Activated T-cell treated with anti-CD3 and anti-CD28 coated beads, Interleukin-2, amount 50 U/mL, for 72 hours (primary cell): Measurements from ENCODE around the gene IFITM5. TPM values are rescaled to one million over a fixed set of nuclear protein-coding genes. Genes with fewer than 3 reads are reported as not detected.
"Not testable (repeated sequence)": the region's sequence is repeated elsewhere in the genome, so short reads cannot be mapped to it uniquely, and the experiment has no call there.

ENCODE experiments used
- ATAC-seq, 2 donors: fragments of 150-1000 bp; cut with Tn5 transposase; replicated peaks in 1 of 2; 2 replicates each; pipeline ENCODE4 v1.10.0; 2021; ENCODE audit warnings: moderate library complexity in 2 of 2, mild to moderate bottlenecking in 1 of 2
- DNase-seq, 2 donors: peaks; one replicate each; pipeline ENCODE4 v3.0.0; 2021 to 2022; ENCODE audit warnings: mixed read lengths in 1 of 2
- H3K27ac Mint-ChIP-seq: one replicate; pipeline ENCODE4 v1.8.0; 2022; ENCODE audit warnings: mild to moderate bottlenecking, moderate library complexity, mixed read lengths
- H3K27me3 Mint-ChIP-seq: one replicate; pipeline ENCODE4 v1.8.0; 2022; ENCODE audit warnings: low read depth, mixed read lengths
- H3K36me3 Mint-ChIP-seq, 2 donors: one replicate each; pipeline ENCODE4 v1.8.0; 2022; ENCODE audit warnings: mixed read lengths in 2 of 2, mild to moderate bottlenecking in 1 of 2; ENCODE audit not compliant: insufficient read depth in 2 of 2
- H3K4me1 Mint-ChIP-seq: one replicate; pipeline ENCODE4 v1.8.0; 2022; ENCODE audit warnings: low read depth, mixed read lengths
- H3K4me3 Mint-ChIP-seq, 2 donors: one replicate each; pipeline ENCODE4 v1.8.0; 2022; ENCODE audit warnings: mild to moderate bottlenecking in 2 of 2, mixed read lengths in 2 of 2, moderate library complexity in 2 of 2
- H3K9me3 Mint-ChIP-seq, 2 donors: one replicate each; pipeline ENCODE4 v1.8.0; 2022; ENCODE audit warnings: mixed read lengths in 2 of 2
- total RNA-seq, 2 donors: library from RNA; stranded (reverse); gene quantifications; one replicate each; pipeline ENCODE4 v1.2.3, GENCODE V29; 2022

Gene IFITM5
- total RNA-seq, 2 donors from 2014 or later = not detected

GRCh38 chr11:324593-325517, 25.5 kb upstream of the IFITM5 start:
- H3K27me3 Mint-ChIP-seq, H3K9me3 Mint-ChIP-seq, DNase-seq, H3K36me3 Mint-ChIP-seq, ATAC-seq: not testable (repeated sequence)
- peak overlapping the region; percentile 26 to 55 for H3K4me3 Mint-ChIP-seq
- H3K4me1 Mint-ChIP-seq = peaks cover 68% of the 10 kb centered on the region
- peak overlapping the region; percentile 84 for H3K27ac Mint-ChIP-seq

GRCh38 chr11:324156-324555, 24.8 kb upstream of the IFITM5 start:
- DNase-seq = no peak
- Mint-ChIP-seq H3K36me3 (peaks cover 2 to 5% of the 10 kb centered on the region in 2 donors), H3K4me3 (peak overlapping the region; percentile 26 to 55), H3K9me3 (no peaks in the 10 kb centered on the region), H3K27me3 (no peaks in the 10 kb centered on the region), H3K27ac (peak overlapping the region; percentile 84), H3K4me1 (peaks cover 66% of the 10 kb centered on the region)
- ATAC-seq = no peak

- not testable (repeated sequence) for DNase-seq
These were observed 20.6 kb upstream of the IFITM5 start for GRCh38 chr11:319888-320273.

GRCh38 chr11:319121-319887, 20.0 kb upstream of the IFITM5 start:
- peak overlapping the region; percentile 89 for H3K27ac Mint-ChIP-seq
- DNase-seq, H3K9me3 Mint-ChIP-seq, H3K27me3 Mint-ChIP-seq: not testable (repeated sequence)
- peak overlapping the region; percentile 82 to 88 for H3K4me3 Mint-ChIP-seq
- peaks cover 6 to 13% of the 10 kb centered on the region in 2 donors for H3K36me3 Mint-ChIP-seq
- peak; percentile 4 to 5 for ATAC-seq
- peaks cover 40% of the 10 kb centered on the region for H3K4me1 Mint-ChIP-seq

More at GRCh38 chr11:319888-320273, 20.6 kb upstream of the IFITM5 start:
- Mint-ChIP-seq H3K36me3 (peaks cover 6 to 10% of the 10 kb centered on the region in 2 donors), H3K4me3 (peak overlapping the region; percentile 82 to 88), H3K27ac (peak overlapping the region; percentile 89), H3K4me1 (peaks cover 46% of the 10 kb centered on the region)
- not testable (repeated sequence) for H3K9me3 Mint-ChIP-seq, H3K27me3 Mint-ChIP-seq
- ATAC-seq = peak in 1 of 2 donors; percentile 14

GRCh38 chr11:318405-319120, 19.2 kb upstream of the IFITM5 start:
- ATAC-seq = peak; percentile 16 to 20
- H3K4me1 Mint-ChIP-seq = peaks cover 33% of the 10 kb centered on the region
- H3K27me3 Mint-ChIP-seq, DNase-seq, H3K9me3 Mint-ChIP-seq, H3K27ac Mint-ChIP-seq: not testable (repeated sequence)
- H3K4me3 Mint-ChIP-seq = peak overlapping the region in 1 of 2 donors; percentile 82
- peaks cover 8 to 16% of the 10 kb centered on the region in 2 donors for H3K36me3 Mint-ChIP-seq

GRCh38 chr11:317668-318404, 18.5 kb upstream of the IFITM5 start:
- Mint-ChIP-seq H3K27ac (peak overlapping the region; percentile 99), H3K36me3 (peaks cover 8 to 16% of the 10 kb centered on the region in 2 donors), H3K4me3 (peak overlapping the region; percentile 82 to 89), H3K4me1 (peaks cover 38% of the 10 kb centered on the region)
- DNase-seq, H3K9me3 Mint-ChIP-seq, H3K27me3 Mint-ChIP-seq: not testable (repeated sequence)
- peak in 1 of 2 donors; percentile 2 for ATAC-seq

GRCh38 chr11:316891-317301, 17.6 kb upstream of the IFITM5 start:
- Mint-ChIP-seq H3K9me3 (no peaks in the 10 kb centered on the region), H3K27me3 (no peaks in the 10 kb centered on the region), H3K4me1 (peaks cover 44% of the 10 kb centered on the region), H3K36me3 (peaks cover 8 to 16% of the 10 kb centered on the region in 2 donors), H3K4me3 (peak overlapping the region; percentile 82 to 89), H3K27ac (peak overlapping the region; percentile 99)
- no peak for ATAC-seq
- DNase-seq = no peak

GRCh38 chr11:316031-316701, 16.8 kb upstream of the IFITM5 start:
- Mint-ChIP-seq H3K36me3 (peaks cover 8 to 16% of the 10 kb centered on the region in 2 donors), H3K27ac (peak overlapping the region; percentile 99), H3K27me3 (no peaks in the 10 kb centered on the region), H3K4me1 (peaks cover 47% of the 10 kb centered on the region), H3K9me3 (no peaks in the 10 kb centered on the region), H3K4me3 (peak overlapping the region; percentile 82 to 89)
- DNase-seq (peak; percentile 56 to 70), ATAC-seq (no peak)

- DNase-seq (no peak), ATAC-seq (no peak)
- Mint-ChIP-seq H3K9me3 (no peaks in the 10 kb centered on the region), H3K27me3 (no peaks in the 10 kb centered on the region), H3K4me3 (peak overlapping the region; percentile 89 to 92), H3K27ac (peak overlapping the region; percentile 82), H3K36me3 (peaks cover 8 to 16% of the 10 kb centered on the region in 2 donors), H3K4me1 (peaks cover 44% of the 10 kb centered on the region)
These were observed 16.2 kb upstream of the IFITM5 start for GRCh38 chr11:315516-315994.

GRCh38 chr11:315051-315481, 15.7 kb upstream of the IFITM5 start:
- ATAC-seq (peak in 1 of 2 donors; percentile 11), DNase-seq (no peak)
- Mint-ChIP-seq H3K27ac (peak overlapping the region; percentile 82), H3K9me3 (no peaks in the 10 kb centered on the region), H3K4me1 (peaks cover 39% of the 10 kb centered on the region), H3K36me3 (peaks cover 8 to 14% of the 10 kb centered on the region in 2 donors), H3K27me3 (no peaks in the 10 kb centered on the region), H3K4me3 (peak overlapping the region; percentile 89 to 92)

GRCh38 chr11:314554-314875, 15.2 kb upstream of the IFITM5 start:
- H3K4me1 Mint-ChIP-seq = peaks cover 38% of the 10 kb centered on the region
- not testable (repeated sequence) for DNase-seq, H3K9me3 Mint-ChIP-seq, H3K27me3 Mint-ChIP-seq
- peak overlapping the region; percentile 89 to 92 for H3K4me3 Mint-ChIP-seq
- ATAC-seq = peak in 1 of 2 donors; percentile 6
- H3K27ac Mint-ChIP-seq = peak overlapping the region; percentile 96
- H3K36me3 Mint-ChIP-seq = peaks cover 10 to 12% of the 10 kb centered on the region in 2 donors
